Central memory CD8-positive, alpha-beta T cell (primary cell): ENCODE measurements around the gene SLC25A52.
"Not testable (repeated sequence)": the region's sequence is repeated elsewhere in the genome, so short reads cannot be mapped to it uniquely, and the experiment has no call there.

ENCODE experiments used
- ATAC-seq: fragments of 150-1000 bp; cut with Tn5 transposase; replicated peaks from 2 replicates; pipeline ENCODE4 v1.10.0; 2022; ENCODE audit warnings: mild to moderate bottlenecking, moderate FRiP score, moderate number of reproducible peaks; ENCODE audit not compliant: poor library complexity, severe bottlenecking; ENCODE audit errors: extremely low read depth
- DNase-seq, 2 donors: peaks; one replicate each; pipeline ENCODE4 v3.0.0; 2021; ENCODE audit warnings: low spot score in 2 of 2
- H3K27ac Mint-ChIP-seq: one replicate; pipeline ENCODE4 v1.8.0; 2022; ENCODE audit warnings: low read depth, mild to moderate bottlenecking, moderate library complexity, mixed read lengths
- H3K27me3 Mint-ChIP-seq: one replicate; pipeline ENCODE4 v1.8.0; 2022; ENCODE audit warnings: mixed read lengths
- H3K36me3 Mint-ChIP-seq: one replicate; pipeline ENCODE4 v1.8.0; 2022; ENCODE audit warnings: mild to moderate bottlenecking, moderate library complexity, mixed read lengths; ENCODE audit not compliant: insufficient read depth
- H3K4me1 Mint-ChIP-seq: one replicate; pipeline ENCODE4 v1.8.0; 2022; ENCODE audit warnings: mixed read lengths
- H3K4me3 Mint-ChIP-seq: one replicate; pipeline ENCODE4 v1.8.0; 2022; ENCODE audit warnings: mild to moderate bottlenecking, moderate library complexity, mixed read lengths
- H3K9me3 Mint-ChIP-seq: one replicate; pipeline ENCODE4 v1.8.0; 2022; ENCODE audit warnings: mixed read lengths

The SLC25A52 gene

GRCh38 chr18:31736630-31737029 is 24.1 kb downstream of the SLC25A52 start:
- Mint-ChIP-seq H3K36me3 (peaks cover 2% of the 10 kb centered on the region), H3K27ac (no peak overlapping the region), H3K9me3 (no peaks in the 10 kb centered on the region), H3K4me3 (no peak overlapping the region), H3K4me1 (no peaks in the 10 kb centered on the region), H3K27me3 (peaks cover 26% of the 10 kb centered on the region)
- no peak for ATAC-seq
- DNase-seq, result no peak

DNA sequence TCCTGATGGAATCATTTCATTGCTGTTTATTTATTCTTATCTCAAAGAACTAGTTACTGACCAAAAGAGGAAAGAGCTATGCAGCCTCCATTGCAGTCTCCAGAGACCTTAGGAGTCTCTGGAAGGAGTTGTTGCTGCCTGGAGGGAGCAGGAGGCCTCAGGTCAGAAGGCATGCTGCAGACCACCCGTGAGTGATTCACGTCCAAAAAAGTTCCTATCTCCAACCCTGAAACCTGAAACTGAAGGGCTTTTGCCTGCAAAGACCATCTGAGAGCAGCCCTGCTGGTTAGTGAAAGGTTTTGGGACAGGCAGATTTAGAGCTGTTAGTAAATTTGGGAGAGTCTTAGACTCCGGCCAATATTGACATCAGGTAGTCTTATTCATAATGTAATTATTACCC is 29.1 kb downstream of the SLC25A52 start:
- Mint-ChIP-seq H3K9me3 (no peaks in the 10 kb centered on the region), H3K36me3 (peaks cover 5% of the 10 kb centered on the region), H3K4me3 (no peak overlapping the region), H3K27me3 (peaks cover 59% of the 10 kb centered on the region), H3K27ac (no peak overlapping the region), H3K4me1 (no peaks in the 10 kb centered on the region)
- ATAC-seq, result no peak
- no peak for DNase-seq

DNA sequence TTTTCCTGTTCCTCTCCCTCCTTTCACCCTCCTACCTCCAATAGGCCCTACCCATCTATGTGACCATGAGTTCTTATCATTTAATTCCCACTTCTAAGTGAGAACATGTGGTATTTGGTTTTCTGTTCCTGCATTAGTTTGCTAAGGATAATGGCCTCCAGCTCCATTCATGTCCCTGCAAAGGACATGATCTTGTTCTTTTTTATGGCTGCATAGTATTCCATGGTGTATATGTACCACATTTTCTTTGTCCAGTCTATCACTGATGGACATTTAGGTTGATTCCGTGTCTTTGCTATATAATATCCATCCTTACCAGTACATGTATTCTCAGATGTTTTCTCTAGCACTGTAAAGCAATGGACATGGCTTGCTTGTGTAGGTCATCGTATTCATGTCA is 31.5 kb downstream of the SLC25A52 start:
- not testable (repeated sequence) for H3K4me1 Mint-ChIP-seq, H3K4me3 Mint-ChIP-seq, H3K36me3 Mint-ChIP-seq, H3K9me3 Mint-ChIP-seq, H3K27ac Mint-ChIP-seq, ATAC-seq, DNase-seq
- peaks cover 73% of the 10 kb centered on the region for H3K27me3 Mint-ChIP-seq

DNA sequence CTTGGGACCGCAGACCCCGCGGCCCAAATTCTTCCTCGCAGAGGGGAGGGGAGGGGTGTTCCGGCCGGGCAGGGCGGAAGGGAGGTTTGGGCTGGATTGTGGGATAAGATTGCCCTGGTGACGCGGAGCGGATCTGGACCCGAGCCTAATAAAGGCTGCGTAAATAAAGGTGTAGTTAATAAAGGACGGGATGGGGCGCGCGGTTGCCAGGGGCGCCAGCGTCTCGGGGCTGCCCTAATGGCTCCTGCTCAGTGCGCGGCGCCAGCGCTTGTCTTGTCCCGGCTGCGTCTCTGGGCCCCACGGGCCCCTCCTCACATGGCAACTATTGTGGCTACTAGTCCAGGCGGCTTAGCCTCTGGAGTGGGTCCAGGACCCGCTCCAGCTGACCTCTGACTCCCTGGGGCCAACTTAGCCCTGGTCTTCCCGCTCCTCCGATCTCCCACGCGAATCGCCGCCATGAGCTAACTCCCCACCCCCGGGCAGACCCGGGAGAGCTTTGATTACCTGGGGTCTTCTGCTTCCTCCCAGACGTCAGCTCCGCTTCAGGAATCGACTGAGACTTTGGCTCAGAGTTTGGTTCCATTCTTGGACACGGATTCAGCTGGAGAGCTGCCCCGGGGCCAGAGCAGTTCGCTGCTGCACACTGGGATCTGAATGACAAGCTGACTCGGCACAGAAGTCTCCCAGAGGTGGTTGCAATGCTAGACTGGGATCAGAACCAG is 36.5 kb downstream of the SLC25A52 start:
- Mint-ChIP-seq H3K4me1 (no peaks in the 10 kb centered on the region), H3K36me3 (no peaks in the 10 kb centered on the region), H3K4me3 (peak overlapping the region; percentile 69), H3K27me3 (peaks cover 44% of the 10 kb centered on the region), H3K27ac (no peak overlapping the region), H3K9me3 (peaks cover 6% of the 10 kb centered on the region)
- DNase-seq, result no peak
- ATAC-seq, result no peak

DNA sequence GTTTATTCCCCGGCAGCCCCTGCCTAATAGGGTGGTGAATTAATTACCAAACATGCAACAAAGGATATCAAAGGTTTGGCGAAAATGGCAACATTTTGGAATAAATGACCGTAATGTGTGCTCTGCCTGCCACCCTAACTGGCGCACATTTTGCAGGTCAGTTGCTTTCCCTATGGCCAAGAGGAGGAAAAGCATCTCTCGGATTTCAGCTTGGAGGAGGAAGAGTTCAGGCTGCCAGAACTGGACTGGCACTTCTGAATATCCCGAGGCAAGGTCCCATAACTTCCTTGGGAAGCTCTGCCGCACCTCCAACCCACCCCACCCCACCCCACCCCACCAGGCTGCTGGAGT is 37.1 kb downstream of the SLC25A52 start:
- no peaks in the 10 kb centered on the region for H3K36me3 Mint-ChIP-seq
- no peak overlapping the region for H3K27ac Mint-ChIP-seq
- H3K9me3 Mint-ChIP-seq, result peaks cover 7% of the 10 kb centered on the region
- no peak for DNase-seq
- no peak for ATAC-seq
- H3K27me3 Mint-ChIP-seq, result peaks cover 42% of the 10 kb centered on the region
- no peak overlapping the region for H3K4me3 Mint-ChIP-seq
- H3K4me1 Mint-ChIP-seq, result no peaks in the 10 kb centered on the region

DNA sequence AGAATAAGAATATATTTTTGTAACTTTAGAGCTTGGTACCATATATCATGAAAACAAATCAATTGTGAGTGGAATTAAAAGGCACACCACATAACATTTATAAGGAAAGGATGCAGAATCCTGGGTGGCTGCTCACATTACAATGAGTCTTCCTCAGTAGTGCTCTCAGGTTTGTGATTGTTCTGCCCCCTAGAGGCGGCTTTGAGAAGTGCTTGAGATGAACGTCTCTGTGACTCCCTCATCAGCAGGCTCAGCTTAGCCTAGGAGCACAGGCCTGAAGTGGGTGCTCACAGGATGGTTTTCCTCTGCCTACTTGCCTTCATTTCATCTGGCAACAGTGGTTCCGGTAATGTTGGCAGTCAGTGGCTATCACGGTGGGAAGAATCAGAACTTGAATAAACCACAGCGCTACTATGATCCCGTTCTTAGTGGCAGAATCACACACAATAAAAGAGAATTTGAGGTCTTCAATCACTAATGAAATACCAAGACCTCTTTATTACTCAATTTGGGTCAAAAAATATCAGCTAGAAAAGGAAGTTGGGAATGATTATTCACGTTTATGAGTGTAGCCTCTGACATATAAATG is 38.2 kb downstream of the SLC25A52 start:
- no peaks in the 10 kb centered on the region for H3K4me1 Mint-ChIP-seq
- no peak overlapping the region for H3K4me3 Mint-ChIP-seq
- no peak overlapping the region for H3K27ac Mint-ChIP-seq
- H3K9me3 Mint-ChIP-seq, result peaks cover 7% of the 10 kb centered on the region
- H3K27me3 Mint-ChIP-seq, result peaks cover 31% of the 10 kb centered on the region
- ATAC-seq, result peak; percentile 65
- DNase-seq, result peak; percentile 54 to 60
- H3K36me3 Mint-ChIP-seq, result peaks cover 2% of the 10 kb centered on the region

DNA sequence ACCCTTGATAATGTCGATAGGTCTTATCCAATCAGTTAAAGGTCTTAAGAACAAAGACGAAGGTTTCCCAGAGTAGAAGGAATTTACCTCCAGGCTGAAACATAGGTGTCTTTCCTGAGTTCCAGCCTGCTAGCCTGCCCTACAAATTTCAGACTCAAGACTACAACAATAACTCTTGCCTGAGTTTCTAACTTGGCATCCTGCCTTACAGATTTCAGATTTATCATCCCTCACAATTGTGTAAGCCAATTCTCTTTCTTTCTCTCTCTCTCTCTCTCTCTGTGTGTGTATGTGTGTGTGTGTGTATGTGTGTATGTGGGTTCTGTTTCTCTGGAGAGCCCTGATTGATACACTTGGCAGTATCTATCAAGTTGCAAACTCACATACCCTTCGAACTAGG is 39.1 kb downstream of the SLC25A52 start:
- Mint-ChIP-seq H3K9me3 (peaks cover 7% of the 10 kb centered on the region), H3K36me3 (peaks cover 2% of the 10 kb centered on the region), H3K27me3 (peaks cover 25% of the 10 kb centered on the region), H3K4me3 (no peak overlapping the region), H3K27ac (no peak overlapping the region), H3K4me1 (no peaks in the 10 kb centered on the region)
- DNase-seq (no peak), ATAC-seq (no peak)

GRCh38 chr18:31720867-31721266 is 39.8 kb downstream of the SLC25A52 start:
- no peaks in the 10 kb centered on the region for H3K4me1 Mint-ChIP-seq
- ATAC-seq (no peak), DNase-seq (no peak)
- H3K36me3 Mint-ChIP-seq, result peaks cover 2% of the 10 kb centered on the region
- H3K9me3 Mint-ChIP-seq, result peaks cover 7% of the 10 kb centered on the region
- no peak overlapping the region for H3K4me3 Mint-ChIP-seq
- H3K27me3 Mint-ChIP-seq, result peaks cover 22% of the 10 kb centered on the region
- no peak overlapping the region for H3K27ac Mint-ChIP-seq

DNA sequence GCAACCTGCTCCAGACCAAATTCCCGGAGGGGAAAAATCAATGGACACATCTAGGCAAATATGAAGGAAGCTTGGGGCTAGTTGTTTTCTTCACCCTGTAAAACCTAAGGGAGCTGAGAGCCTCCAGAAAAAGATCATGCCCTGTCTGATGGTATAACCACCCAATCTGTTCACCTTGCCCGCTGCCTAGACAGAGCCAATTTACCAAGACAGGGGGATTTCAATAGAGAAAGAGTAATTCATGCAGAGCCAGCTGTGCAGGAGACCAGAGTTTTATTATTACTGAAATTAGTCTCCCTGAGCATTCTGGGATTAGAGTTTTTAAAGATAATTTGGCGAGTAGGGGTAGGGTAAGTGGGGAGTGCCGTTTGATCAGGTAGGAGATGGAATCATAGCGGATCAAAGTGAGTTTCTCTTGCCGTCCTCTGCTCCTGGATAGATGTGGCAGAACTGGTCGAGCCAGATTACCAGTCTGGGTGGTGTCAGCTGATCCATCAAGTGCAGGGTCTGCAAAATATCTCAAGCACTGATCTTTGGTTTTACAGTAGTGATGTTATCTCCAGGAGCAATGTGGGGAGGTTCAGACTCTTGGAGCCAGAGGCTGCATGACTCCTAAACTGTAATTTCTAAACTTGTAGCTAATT is 41.2 kb downstream of the SLC25A52 start:
- Mint-ChIP-seq H3K36me3 (peaks cover 2% of the 10 kb centered on the region), H3K4me1 (no peaks in the 10 kb centered on the region), H3K27me3 (peaks cover 14% of the 10 kb centered on the region), H3K9me3 (peaks cover 7% of the 10 kb centered on the region), H3K4me3 (no peak overlapping the region), H3K27ac (no peak overlapping the region)
- DNase-seq, result no peak
- ATAC-seq, result no peak

GRCh38 chr18:31718386-31718785 is 42.3 kb downstream of the SLC25A52 start:
- peaks cover 7% of the 10 kb centered on the region for H3K9me3 Mint-ChIP-seq
- peaks cover 3% of the 10 kb centered on the region for H3K27me3 Mint-ChIP-seq

GRCh38 chr18:31716362-31716761 is 44.3 kb downstream of the SLC25A52 start:
- no peaks in the 10 kb centered on the region for H3K27me3 Mint-ChIP-seq
- no peaks in the 10 kb centered on the region for H3K4me1 Mint-ChIP-seq
- H3K36me3 Mint-ChIP-seq, result peaks cover 2% of the 10 kb centered on the region
- DNase-seq (no peak), ATAC-seq (no peak)
- H3K9me3 Mint-ChIP-seq, result peaks cover 7% of the 10 kb centered on the region
- no peak overlapping the region for H3K27ac Mint-ChIP-seq
- H3K4me3 Mint-ChIP-seq, result no peak overlapping the region

More at GRCh38 chr18:31718386-31718785, 42.3 kb downstream of the SLC25A52 start:
- Mint-ChIP-seq H3K4me1 (no peaks in the 10 kb centered on the region), H3K27ac (no peak overlapping the region), H3K36me3 (peaks cover 2% of the 10 kb centered on the region), H3K4me3 (no peak overlapping the region)
- DNase-seq (no peak), ATAC-seq (no peak)

DNA sequence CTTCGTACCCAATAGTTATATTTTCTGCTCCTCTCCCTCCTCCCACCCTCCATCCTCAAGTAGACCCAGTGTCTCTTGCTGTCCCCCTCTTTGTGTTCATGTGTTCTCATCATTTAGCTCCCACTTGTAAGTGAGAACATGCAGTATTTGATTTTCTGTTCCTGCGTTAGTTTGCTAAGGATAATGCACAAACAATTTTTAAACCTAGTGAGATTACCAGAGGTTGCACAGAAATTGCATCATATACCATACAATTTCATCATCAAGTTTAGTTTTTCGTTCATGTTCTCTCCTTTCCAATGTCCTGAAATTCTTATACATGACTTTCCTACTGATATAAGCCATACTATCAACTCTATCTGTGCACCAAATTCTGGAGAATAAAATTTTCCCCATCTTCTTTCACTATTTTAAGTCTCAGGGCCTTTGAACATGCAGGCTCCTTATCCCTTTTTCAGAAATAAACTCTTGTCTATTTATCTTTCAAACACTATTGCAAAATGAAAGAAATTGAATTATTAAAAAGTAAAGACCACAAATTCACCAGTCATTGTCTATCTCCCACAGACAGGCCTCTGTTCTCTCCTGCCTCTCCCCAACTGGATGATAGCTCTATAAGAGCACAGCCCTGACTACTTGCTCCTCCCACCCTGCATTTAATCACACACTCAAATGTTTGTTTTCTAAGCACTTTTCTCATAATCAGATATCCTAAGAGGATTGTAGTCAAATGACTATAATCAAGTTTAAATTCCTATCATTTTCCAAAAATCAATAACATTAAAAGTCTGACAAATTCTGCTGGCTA is 49.1 kb downstream of the SLC25A52 start:
- Mint-ChIP-seq H3K27ac (no peak overlapping the region), H3K9me3 (no peaks in the 10 kb centered on the region)

More for the DNA sequence above, 49.1 kb downstream of the SLC25A52 start:
- ATAC-seq (no peak), DNase-seq (no peak)
- H3K27me3 Mint-ChIP-seq, result no peaks in the 10 kb centered on the region
- H3K4me1 Mint-ChIP-seq, result no peaks in the 10 kb centered on the region
- no peaks in the 10 kb centered on the region for H3K36me3 Mint-ChIP-seq
- H3K4me3 Mint-ChIP-seq, result no peak overlapping the region
